Cardiac muscle cell (in vitro differentiated cells and primary cell): Measurements from ENCODE around the gene KLKB1. TPM values are rescaled to one million over a fixed set of nuclear protein-coding genes. Genes with fewer than 3 reads are reported as not detected.

Experiments
- DNase-seq, 2 donors: peaks; one replicate each; pipeline versions ENCODE4 v3.0.0 to v3.0.0-alpha.2; 2010 to 2017; ENCODE audit warnings: low read depth in 1 of 2, low spot score in 1 of 2
- H3K27ac ChIP-seq: fragments of 200-600 bp; sonication (generic); 2 replicates; pipeline ENCODE4 v1.5.1; 2016
- H3K27me3 ChIP-seq: fragments of 200-600 bp; sonication (generic); 2 replicates; pipeline ENCODE4 v1.6.0; 2016; ENCODE audit warnings: control low read depth
- H3K36me3 ChIP-seq: fragments of 200-600 bp; sonication (generic); 2 replicates; pipeline ENCODE4 v1.5.1; 2016; ENCODE audit warnings: control low read depth
- H3K4me1 ChIP-seq: fragments of 200-600 bp; sonication (generic); 2 replicates; pipeline ENCODE4 v1.8.1; 2017; ENCODE audit warnings: low read depth, mild to moderate bottlenecking, mixed run types
- H3K4me3 ChIP-seq: fragments of 200-600 bp; sonication (generic); 2 replicates; pipeline ENCODE4 v1.5.1; 2016; ENCODE audit warnings: mild to moderate bottlenecking
- H3K9me3 ChIP-seq: fragments of 200-600 bp; sonication (generic); 2 replicates; pipeline ENCODE4 v1.5.1; 2017; ENCODE audit warnings: low read depth, mild to moderate bottlenecking, control low read depth
- polyA plus RNA-seq: library from polyadenylated mRNA; unstranded; fragments of >200 nt; fragmentation: Nextera tagmentation; extraction: Ambion mirVana; gene quantifications from 2 replicates; pipeline ENCODE4 v1.2.1, GENCODE V29; 2016
- total RNA-seq: library from RNA; depleted of rRNA; stranded (reverse); fragments of >200 nt; gene quantifications from 2 replicates; pipeline ENCODE4 v1.2.3, GENCODE V29; 2016
- TF ChIP-seq, protein P1 (sequence below): IDR thresholded peaks from 2 replicates; pipeline ENCODE4 v1.5.1; 2012; ENCODE audit warnings: low read depth, mild to moderate bottlenecking, low read length

The KLKB1 gene
- 0.09 TPM in 1 of 2 replicates, not detected in the other for total RNA-seq
- not detected in 2 replicates for polyA plus RNA-seq

- Histone ChIP-seq H3K4me1 (no peaks in the 10 kb centered on the region), H3K9me3 (no peaks in the 10 kb centered on the region), H3K36me3 (no peaks in the 10 kb centered on the region), H3K27me3 (no peaks in the 10 kb centered on the region), H3K4me3 (no peak within 1 kb of the TSS), H3K27ac (no peak within 1 kb of the TSS)
- TF ChIP-seq, protein P1, sequence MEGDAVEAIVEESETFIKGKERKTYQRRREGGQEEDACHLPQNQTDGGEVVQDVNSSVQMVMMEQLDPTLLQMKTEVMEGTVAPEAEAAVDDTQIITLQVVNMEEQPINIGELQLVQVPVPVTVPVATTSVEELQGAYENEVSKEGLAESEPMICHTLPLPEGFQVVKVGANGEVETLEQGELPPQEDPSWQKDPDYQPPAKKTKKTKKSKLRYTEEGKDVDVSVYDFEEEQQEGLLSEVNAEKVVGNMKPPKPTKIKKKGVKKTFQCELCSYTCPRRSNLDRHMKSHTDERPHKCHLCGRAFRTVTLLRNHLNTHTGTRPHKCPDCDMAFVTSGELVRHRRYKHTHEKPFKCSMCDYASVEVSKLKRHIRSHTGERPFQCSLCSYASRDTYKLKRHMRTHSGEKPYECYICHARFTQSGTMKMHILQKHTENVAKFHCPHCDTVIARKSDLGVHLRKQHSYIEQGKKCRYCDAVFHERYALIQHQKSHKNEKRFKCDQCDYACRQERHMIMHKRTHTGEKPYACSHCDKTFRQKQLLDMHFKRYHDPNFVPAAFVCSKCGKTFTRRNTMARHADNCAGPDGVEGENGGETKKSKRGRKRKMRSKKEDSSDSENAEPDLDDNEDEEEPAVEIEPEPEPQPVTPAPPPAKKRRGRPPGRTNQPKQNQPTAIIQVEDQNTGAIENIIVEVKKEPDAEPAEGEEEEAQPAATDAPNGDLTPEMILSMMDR = no peak
- peak in 1 of 2 donors; percentile 34 for DNase-seq
These were observed at the start of gene KLKB1 for GRCh38 chr4:186227221-186227620. Gene KLKB1 (plus strand): TSS chr4:186227507. CDS start chr4:186228196, 689 bp downstream.

DNA sequence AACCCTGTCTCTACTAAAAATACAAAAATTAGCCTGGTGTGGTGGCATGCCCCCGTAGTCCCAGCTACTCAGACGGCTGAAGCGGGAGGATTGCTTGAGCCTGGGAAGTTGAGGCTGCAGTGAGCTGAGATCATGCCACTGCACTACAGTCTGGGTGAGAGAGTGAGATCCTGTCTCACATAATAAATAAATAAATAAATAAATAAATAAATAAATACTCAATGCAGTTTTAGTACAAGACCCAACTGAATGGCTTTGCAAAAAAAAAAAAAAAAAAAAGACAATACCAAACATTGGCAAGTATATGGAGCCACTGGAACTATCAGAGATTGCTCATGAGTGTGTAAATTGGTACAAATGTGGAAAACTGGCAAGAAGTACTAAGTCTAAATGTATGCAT lies 39.2 kb upstream of the KLKB1 start:
- H3K27ac ChIP-seq = no peak overlapping the region

DNA sequence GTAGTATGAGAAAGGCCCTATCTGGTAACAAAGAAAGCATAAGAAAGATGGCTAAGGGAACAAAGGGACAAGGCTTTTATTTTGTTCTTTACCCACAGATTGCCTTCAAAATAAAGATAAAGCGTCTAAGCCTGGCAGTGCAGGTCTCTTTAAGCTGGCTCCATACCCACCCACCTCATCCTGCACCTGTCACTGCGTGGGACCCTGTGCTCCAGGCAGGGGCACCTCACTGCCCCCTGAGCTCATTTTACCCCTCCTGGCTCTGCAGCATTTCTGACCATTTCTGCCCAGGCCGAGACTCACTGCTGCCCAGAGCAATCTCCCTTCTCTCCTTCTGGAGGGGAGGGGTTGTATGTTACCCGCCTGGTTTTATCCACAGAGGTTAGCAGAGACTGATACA lies 37.7 kb upstream of the KLKB1 start:
- H3K4me1 ChIP-seq = peaks cover 10% of the 10 kb centered on the region
- H3K4me3 ChIP-seq = no peak overlapping the region
- no peak for DNase-seq
- H3K36me3 ChIP-seq = no peaks in the 10 kb centered on the region
- H3K27ac ChIP-seq = no peak overlapping the region
- TF ChIP-seq, protein P1 = no peak
- H3K27me3 ChIP-seq = no peaks in the 10 kb centered on the region
- H3K9me3 ChIP-seq = no peaks in the 10 kb centered on the region

More for the DNA sequence above, 39.2 kb upstream of the KLKB1 start:
- DNase-seq = no peak
- Histone ChIP-seq H3K4me1 (peaks cover 10% of the 10 kb centered on the region), H3K27me3 (no peaks in the 10 kb centered on the region), H3K4me3 (no peak overlapping the region), H3K9me3 (no peaks in the 10 kb centered on the region), H3K36me3 (no peaks in the 10 kb centered on the region)
- TF ChIP-seq, protein P1 = no peak

- Histone ChIP-seq H3K4me1 (peaks cover 10% of the 10 kb centered on the region), H3K36me3 (no peaks in the 10 kb centered on the region), H3K27me3 (no peaks in the 10 kb centered on the region), H3K27ac (peak overlapping the region; percentile 70), H3K9me3 (no peaks in the 10 kb centered on the region), H3K4me3 (peak overlapping the region; percentile 81)
- TF ChIP-seq, protein P1 = peak; percentile 7
- DNase-seq = peak; percentile 22 to 60
These were observed 36.6 kb upstream of the KLKB1 start for GRCh38 chr4:186190581-186191199.

DNA sequence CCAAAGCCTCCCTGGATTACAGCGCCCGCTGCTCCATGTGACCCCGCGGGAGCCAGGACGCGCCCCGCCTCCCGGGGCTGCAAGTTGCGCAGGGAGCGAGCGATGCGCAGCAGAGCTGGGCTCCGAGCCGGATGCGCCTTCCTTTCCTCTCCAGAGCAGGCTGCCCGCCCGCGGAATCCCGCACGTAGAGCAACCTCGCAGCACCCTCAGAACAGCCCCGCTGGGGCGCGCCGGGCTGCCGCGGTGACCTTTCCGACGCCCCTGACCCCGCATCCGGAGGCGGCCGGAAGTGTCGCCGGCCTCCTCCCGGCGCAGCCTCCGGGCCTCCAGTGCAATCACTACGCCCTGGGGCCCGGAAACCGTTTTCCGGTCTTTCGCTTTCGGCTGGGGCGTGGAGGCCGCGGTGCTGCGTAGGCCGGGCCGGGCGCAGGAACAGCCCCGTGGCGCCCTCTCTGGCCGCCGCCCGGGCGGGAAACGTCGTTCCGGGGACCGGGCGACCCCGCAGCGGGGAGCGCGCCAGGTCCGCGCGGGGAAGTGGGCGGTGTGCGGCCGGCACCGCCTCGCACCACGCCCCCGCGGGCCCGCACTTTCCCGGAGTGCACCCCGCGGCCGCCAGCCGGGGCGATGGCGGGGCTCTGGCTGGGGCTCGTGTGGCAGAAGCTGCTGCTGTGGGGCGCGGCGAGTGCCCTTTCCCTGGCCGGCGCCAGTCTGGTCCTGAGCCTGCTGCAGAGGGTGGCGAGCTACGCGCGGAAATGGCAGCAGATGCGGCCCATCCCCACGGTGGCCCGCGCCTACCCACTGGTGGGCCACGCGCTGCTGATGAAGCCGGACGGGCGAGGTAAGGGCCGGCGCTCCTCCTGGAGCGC lies 35.9 kb upstream of the KLKB1 start, which contains the start of gene CYP4V2:
Gene CYP4V2 (plus strand): TSS at position 368 of the 866 bp plus-strand sequence. CDS start 257 bp downstream, at position 625.
- TF ChIP-seq, protein P1 = peak; percentile 21

More for the DNA sequence above, 35.9 kb upstream of the KLKB1 start, which contains the start of gene CYP4V2:
- DNase-seq = peak; percentile 80 to 86
- no peaks in the 10 kb centered on the region for H3K36me3 ChIP-seq
- H3K9me3 ChIP-seq = no peaks in the 10 kb centered on the region
- peak within 1 kb of the TSS; percentile 70 for H3K27ac ChIP-seq
- peak within 1 kb of the TSS; percentile 81 for H3K4me3 ChIP-seq
- H3K27me3 ChIP-seq = no peaks in the 10 kb centered on the region
- peaks cover 10% of the 10 kb centered on the region for H3K4me1 ChIP-seq
